Activated naive CD4-positive, alpha-beta T cell treated with anti-CD3 and anti-CD28 coated beads for 36 hours (primary cell): Measurements from ENCODE around the gene WBP1L. TPM values are rescaled to one million over a fixed set of nuclear protein-coding genes. Genes with fewer than 3 reads are reported as not detected.
"Not testable (repeated sequence)": the region's sequence is repeated elsewhere in the genome, so short reads cannot be mapped to it uniquely, and the experiment has no call there.

Experiments
- CTCF ChIA-PET: fragments of 350-600 bp; sonication (Branson Sonifier 250); formaldehyde crosslinking; loops from one replicate; lab custom pipeline; 2021; ENCODE audit warnings: antibody characterized with exemption; lab: Charles Lee
- DNase-seq: peaks from one replicate; pipeline ENCODE4 v3.0.0-alpha.2; 2020
- H3K27ac Mint-ChIP-seq: one replicate; pipeline ENCODE4 v1.8.0; 2021; ENCODE audit warnings: mild to moderate bottlenecking, mixed read lengths
- H3K27me3 Mint-ChIP-seq: one replicate; pipeline ENCODE4 v1.8.0; 2021; ENCODE audit warnings: low read depth, mixed read lengths
- H3K36me3 Mint-ChIP-seq: one replicate; pipeline ENCODE4 v1.8.0; 2021; ENCODE audit warnings: low read depth, mixed read lengths
- H3K4me1 Mint-ChIP-seq: one replicate; pipeline ENCODE4 v1.8.0; 2021; ENCODE audit warnings: low read depth, mixed read lengths
- H3K4me3 Mint-ChIP-seq: one replicate; pipeline ENCODE4 v1.8.0; 2021; ENCODE audit warnings: mild to moderate bottlenecking, moderate library complexity, mixed read lengths
- H3K9me3 Mint-ChIP-seq: one replicate; pipeline ENCODE4 v1.8.0; 2021; ENCODE audit warnings: mixed read lengths
- intact Hi-C: fragments of 100-400 bp; cut with micrococcal nuclease; formaldehyde crosslinking; loops from one replicate; pipeline ENCODE4 v1.15.1; 2023
- total RNA-seq, 2 experiments: library from RNA; stranded (reverse); gene quantifications; one replicate each; pipeline ENCODE4 v1.2.3, GENCODE V29; 2021

Gene WBP1L
- total RNA-seq, 2 experiments from 2014 or later = 10.5 to 11.8 TPM

- CTCF ChIA-PET = no interaction called here
- H3K27me3 Mint-ChIP-seq = peaks cover 3% of the 10 kb centered on the region
- no peak overlapping the region for H3K4me3 Mint-ChIP-seq
- H3K27ac Mint-ChIP-seq = no peak overlapping the region
- intact Hi-C loops = no loop called here
- peaks cover 9% of the 10 kb centered on the region for H3K9me3 Mint-ChIP-seq
- H3K36me3 Mint-ChIP-seq = no peaks in the 10 kb centered on the region
- DNase-seq = no peak
- no peaks in the 10 kb centered on the region for H3K4me1 Mint-ChIP-seq
Observed at GRCh38 chr10:102841827-102842345, 98.1 kb downstream of the WBP1L start.

GRCh38 chr10:102843139-102843538, 99.4 kb downstream of the WBP1L start:
- H3K9me3 Mint-ChIP-seq, H3K27ac Mint-ChIP-seq, CTCF ChIA-PET, H3K4me3 Mint-ChIP-seq, H3K27me3 Mint-ChIP-seq, H3K36me3 Mint-ChIP-seq, intact Hi-C loops, DNase-seq, H3K4me1 Mint-ChIP-seq: not testable (repeated sequence)

GRCh38 chr10:102844190-102844776, 100.5 kb downstream of the WBP1L start:
- H3K4me1 Mint-ChIP-seq, H3K36me3 Mint-ChIP-seq, intact Hi-C loops, DNase-seq, H3K4me3 Mint-ChIP-seq, H3K9me3 Mint-ChIP-seq, H3K27me3 Mint-ChIP-seq, H3K27ac Mint-ChIP-seq, CTCF ChIA-PET: not testable (repeated sequence)

GRCh38 chr10:102845352-102845902, 101.7 kb downstream of the WBP1L start:
- Mint-ChIP-seq H3K27ac (no peak overlapping the region), H3K4me3 (no peak overlapping the region), H3K4me1 (no peaks in the 10 kb centered on the region), H3K36me3 (no peaks in the 10 kb centered on the region), H3K27me3 (no peaks in the 10 kb centered on the region), H3K9me3 (peaks cover 4% of the 10 kb centered on the region)
- DNase-seq = no peak
- CTCF ChIA-PET = interaction anchor here (2.5 kb wide), 1 partner anchor 10 kb away, joined by 7 read pairs; no protein-coding TSS in a partner anchor
- intact Hi-C loops = no loop called here

GRCh38 chr10:102850025-102850518, 106.3 kb downstream of the WBP1L start:
- Mint-ChIP-seq H3K36me3 (no peaks in the 10 kb centered on the region), H3K9me3 (no peaks in the 10 kb centered on the region), H3K4me3 (no peak overlapping the region), H3K27me3 (no peaks in the 10 kb centered on the region), H3K4me1 (peaks cover 2% of the 10 kb centered on the region), H3K27ac (no peak overlapping the region)
- no peak for DNase-seq
- CTCF ChIA-PET = no interaction called here
- intact Hi-C loops = no loop called here

- H3K27me3 Mint-ChIP-seq, H3K4me3 Mint-ChIP-seq, H3K36me3 Mint-ChIP-seq, intact Hi-C loops, H3K9me3 Mint-ChIP-seq, CTCF ChIA-PET, DNase-seq, H3K27ac Mint-ChIP-seq: not testable (repeated sequence)
- H3K4me1 Mint-ChIP-seq = peaks cover 17% of the 10 kb centered on the region
Observed at GRCh38 chr10:102853237-102853636, 109.5 kb downstream of the WBP1L start.

GRCh38 chr10:102855731-102856436, 112.1 kb downstream of the WBP1L start:
- peaks cover 17% of the 10 kb centered on the region for H3K4me1 Mint-ChIP-seq
- H3K36me3 Mint-ChIP-seq, H3K27me3 Mint-ChIP-seq, H3K27ac Mint-ChIP-seq, DNase-seq, H3K9me3 Mint-ChIP-seq, H3K4me3 Mint-ChIP-seq: not testable (repeated sequence)
- CTCF ChIA-PET = interaction anchor here (0.6 kb wide), 2 partner anchors 60 to 422 kb away, joined by 3 read pairs; no protein-coding TSS in a partner anchor
- intact Hi-C loops = loop anchor here (2.0 kb wide), 1 partner anchor 337 kb away; the partner anchor contains the start of gene NT5C2

GRCh38 chr10:102856758-102857424, 113.1 kb downstream of the WBP1L start:
- DNase-seq = no peak
- Mint-ChIP-seq H3K4me3 (no peak overlapping the region), H3K4me1 (peaks cover 17% of the 10 kb centered on the region), H3K27ac (no peak overlapping the region), H3K36me3 (peaks cover 1% of the 10 kb centered on the region), H3K27me3 (no peaks in the 10 kb centered on the region), H3K9me3 (no peaks in the 10 kb centered on the region)
- CTCF ChIA-PET = interaction anchor here (0.6 kb wide), 2 partner anchors 59 to 421 kb away, joined by 3 read pairs; no protein-coding TSS in a partner anchor
- intact Hi-C loops = no loop called here

- Mint-ChIP-seq H3K27ac (no peak overlapping the region), H3K9me3 (no peaks in the 10 kb centered on the region), H3K36me3 (peaks cover 8% of the 10 kb centered on the region), H3K4me3 (no peak overlapping the region), H3K4me1 (peaks cover 15% of the 10 kb centered on the region), H3K27me3 (no peaks in the 10 kb centered on the region)
- intact Hi-C loops = no loop called here
- DNase-seq = no peak
- CTCF ChIA-PET = interaction anchor here (0.7 kb wide), 1 partner anchor 199 kb away, joined by 6 read pairs; no protein-coding TSS in a partner anchor
Observed at GRCh38 chr10:102859911-102860310, 116.2 kb downstream of the WBP1L start.

- Mint-ChIP-seq H3K27ac (no peak overlapping the region), H3K9me3 (no peaks in the 10 kb centered on the region), H3K36me3 (peaks cover 8% of the 10 kb centered on the region), H3K27me3 (peaks cover 2% of the 10 kb centered on the region), H3K4me1 (no peaks in the 10 kb centered on the region), H3K4me3 (no peak overlapping the region)
- CTCF ChIA-PET = interaction anchor here (1.4 kb wide), 1 partner anchor 12 kb away, joined by 5 read pairs; no protein-coding TSS in a partner anchor
- DNase-seq = no peak
- intact Hi-C loops = no loop called here
Observed at GRCh38 chr10:102863660-102864059, 119.9 kb downstream of the WBP1L start.

- intact Hi-C loops = no loop called here
- peaks cover 18% of the 10 kb centered on the region for H3K27me3 Mint-ChIP-seq
- H3K4me1 Mint-ChIP-seq = peaks cover 8% of the 10 kb centered on the region
- H3K36me3 Mint-ChIP-seq = peaks cover 7% of the 10 kb centered on the region
- no peaks in the 10 kb centered on the region for H3K9me3 Mint-ChIP-seq
- H3K27ac Mint-ChIP-seq = no peak overlapping the region
- CTCF ChIA-PET = interaction anchor here (1.5 kb wide), 1 partner anchor 10 kb away, joined by 3 read pairs; no protein-coding TSS in a partner anchor
- H3K4me3 Mint-ChIP-seq = no peak overlapping the region
- DNase-seq = no peak
Observed at GRCh38 chr10:102865620-102866019, 121.9 kb downstream of the WBP1L start.
